GM12873 (cell line): ENCODE results near the gene SMYD3.

Experiments
- CTCF ChIP-seq: IDR thresholded peaks from 2 replicates; pipeline ENCODE4 v1.5.1; 2012; ENCODE audit warnings: low read depth, mild to moderate bottlenecking, moderate library complexity, low read length, control low read depth; ENCODE audit not compliant: insufficient read depth; ENCODE audit errors: missing control alignments

SMYD3 gene

GRCh38 chr1:245984390-245985155 is 522.5 kb downstream of the SMYD3 start:
- TF ChIP-seq CTCF, result no peak

DNA sequence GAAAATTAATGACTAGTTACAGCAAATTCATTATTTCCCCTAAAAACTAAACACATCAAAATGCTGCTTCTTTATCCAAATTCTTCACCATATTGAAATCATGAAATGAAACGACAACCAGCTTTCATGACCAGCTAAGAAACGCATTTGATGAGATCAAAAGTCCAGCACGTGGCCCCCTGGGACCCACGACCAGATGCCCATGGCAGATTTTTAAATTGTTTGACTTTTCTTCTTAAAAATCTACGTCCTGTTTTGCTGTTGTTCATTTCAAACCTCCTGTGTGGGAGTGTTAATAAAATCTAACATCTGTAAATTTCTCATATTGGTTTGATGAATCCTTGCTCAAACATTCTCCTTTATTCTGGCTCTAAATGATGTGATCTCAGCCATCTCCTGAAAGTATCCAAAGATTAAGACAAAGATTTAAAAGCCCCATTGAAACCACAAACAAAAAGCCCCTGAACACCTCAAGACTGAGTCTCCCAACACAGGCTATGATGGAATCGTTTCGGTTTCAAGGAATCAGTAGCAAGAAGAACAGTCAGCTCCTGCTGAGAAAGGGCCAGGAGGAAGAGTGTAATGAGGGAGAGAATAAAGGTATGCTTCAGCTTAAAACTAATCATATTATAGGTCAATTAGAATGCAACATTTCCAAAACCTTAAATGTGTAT is 523.6 kb downstream of the SMYD3 start:
- no peak for TF ChIP-seq CTCF

DNA sequence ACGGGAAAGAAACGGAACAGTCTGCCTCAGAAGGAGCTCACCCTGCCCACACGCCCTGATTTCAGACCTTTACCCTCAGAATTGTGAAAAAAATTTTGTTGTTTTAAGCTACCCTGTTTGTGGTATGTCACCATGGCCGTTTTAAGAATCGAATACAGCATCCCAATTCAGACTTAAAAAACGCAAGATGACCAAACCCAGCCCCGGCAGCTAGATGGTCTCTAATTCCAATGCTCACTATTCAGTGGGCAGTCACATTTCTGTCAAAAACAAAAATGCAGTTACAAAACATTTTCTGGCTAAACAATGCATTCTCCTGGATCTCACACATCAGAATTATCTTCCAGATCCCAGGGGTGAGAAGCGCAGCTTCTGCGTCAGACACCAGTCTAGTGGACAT is 527.5 kb downstream of the SMYD3 start:
- no peak for TF ChIP-seq CTCF

DNA sequence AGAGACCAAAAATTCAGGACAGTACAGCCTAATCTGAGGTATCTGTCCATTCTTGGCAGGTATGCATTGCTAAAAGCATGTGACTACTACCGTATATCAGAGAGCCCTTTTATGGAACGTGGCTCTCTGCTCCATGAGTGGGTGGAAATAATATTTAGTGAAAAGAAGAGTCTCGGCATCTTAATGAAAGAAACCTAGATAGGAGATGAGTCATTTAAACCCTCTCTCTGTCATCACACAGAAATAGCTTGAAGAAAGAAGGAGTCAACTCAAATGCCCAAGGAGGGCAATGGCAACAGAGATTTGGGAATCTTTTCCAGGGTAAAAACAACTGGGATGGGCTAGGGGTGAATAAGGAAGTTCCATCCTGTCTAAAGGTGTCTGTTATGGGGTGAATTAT is 528.2 kb downstream of the SMYD3 start:
- TF ChIP-seq CTCF, result no peak

- no peak for TF ChIP-seq CTCF
Measured at GRCh38 chr1:245972476-245972875, 534.6 kb downstream of the SMYD3 start.

GRCh38 chr1:245971711-245972085 is 535.4 kb downstream of the SMYD3 start:
- no peak for TF ChIP-seq CTCF

- no peak for TF ChIP-seq CTCF
Measured at GRCh38 chr1:245969283-245969682, 537.8 kb downstream of the SMYD3 start.
